Ureter (tissue), 1 donor: ENCODE data around the gene RFC3. TPM values are rescaled to one million over a fixed set of nuclear protein-coding genes. Genes with fewer than 3 reads are reported as not detected.
A peak's percentile ranks its signal among the peaks of the same experiment; 100 is the strongest.
"Not testable (repeated sequence)": the region's sequence is repeated elsewhere in the genome, so short reads cannot be mapped to it uniquely, and the experiment has no call there.

ENCODE experiments used
- DNase-seq: peaks from one replicate; pipeline ENCODE4 v3.0.0-alpha.2; 2020; ENCODE audit warnings: low spot score
- total RNA-seq: library from RNA; stranded (reverse); gene quantifications from one replicate; pipeline ENCODE4 v1.2.4, GENCODE V29; 2023
- donor health status: DM: yes; HTN: yes; CAD: no.

Gene RFC3, protein sequence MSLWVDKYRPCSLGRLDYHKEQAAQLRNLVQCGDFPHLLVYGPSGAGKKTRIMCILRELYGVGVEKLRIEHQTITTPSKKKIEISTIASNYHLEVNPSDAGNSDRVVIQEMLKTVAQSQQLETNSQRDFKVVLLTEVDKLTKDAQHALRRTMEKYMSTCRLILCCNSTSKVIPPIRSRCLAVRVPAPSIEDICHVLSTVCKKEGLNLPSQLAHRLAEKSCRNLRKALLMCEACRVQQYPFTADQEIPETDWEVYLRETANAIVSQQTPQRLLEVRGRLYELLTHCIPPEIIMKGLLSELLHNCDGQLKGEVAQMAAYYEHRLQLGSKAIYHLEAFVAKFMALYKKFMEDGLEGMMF
- 8.1 TPM for total RNA-seq

- peak; percentile 94 for DNase-seq
Observed at GRCh38 chr13:33817901-33818706, at the start of gene RFC3. Gene RFC3, plus strand, starts transcription at chr13:33818149. Its CDS starts 30 bp downstream, at chr13:33818179.

DNA sequence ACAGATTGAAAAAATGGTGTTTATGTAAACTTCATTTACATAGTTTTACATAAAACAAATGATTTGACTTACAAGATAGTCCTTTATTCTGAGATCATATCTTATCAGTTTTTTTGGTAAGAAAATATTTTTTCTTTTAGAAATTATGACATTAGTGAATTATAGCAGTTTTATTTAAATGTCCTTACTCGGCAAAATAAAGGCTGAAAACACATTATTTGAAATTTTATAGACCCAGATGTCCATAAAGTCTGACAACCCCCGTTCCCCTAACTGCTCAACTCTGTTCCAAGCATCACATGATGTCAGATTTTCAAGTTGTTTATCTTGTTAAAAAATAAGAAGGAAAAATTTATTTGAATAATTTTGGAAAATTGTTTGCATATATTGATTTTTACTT is 46.7 kb upstream of the RFC3 start:
- DNase-seq, result no peak

DNA sequence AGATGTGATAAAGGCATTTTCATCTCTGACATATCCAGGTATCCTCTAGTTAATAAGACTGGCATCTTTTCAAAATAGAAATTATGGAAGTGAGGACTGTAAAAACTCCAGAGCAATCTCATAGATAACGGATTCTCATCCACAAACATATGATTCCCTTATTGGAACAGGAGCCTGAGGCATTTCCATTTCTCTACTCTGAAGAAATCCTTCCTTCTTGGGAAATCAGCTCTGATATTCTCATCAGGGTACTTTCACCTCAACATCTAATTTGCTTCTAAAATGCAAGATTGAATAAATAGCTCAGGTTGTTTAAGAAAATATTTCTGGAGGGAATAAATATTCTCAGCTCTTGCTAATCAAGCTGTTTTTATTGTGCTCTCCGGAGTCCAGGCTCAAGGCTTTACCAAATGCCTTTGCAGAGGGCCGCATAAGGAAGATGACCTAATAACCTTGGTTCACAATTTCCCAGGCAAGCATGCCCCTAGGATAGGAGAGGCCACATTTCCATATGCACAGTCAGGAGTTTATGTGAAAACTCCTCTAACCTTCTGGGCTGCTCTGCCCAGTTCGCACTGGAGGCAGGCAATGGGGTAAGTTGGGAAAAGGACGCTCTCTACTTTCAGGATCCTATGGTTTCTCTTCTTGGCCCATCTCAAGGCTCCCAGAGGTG is 44.0 kb upstream of the RFC3 start:
- DNase-seq, result no peak

DNA sequence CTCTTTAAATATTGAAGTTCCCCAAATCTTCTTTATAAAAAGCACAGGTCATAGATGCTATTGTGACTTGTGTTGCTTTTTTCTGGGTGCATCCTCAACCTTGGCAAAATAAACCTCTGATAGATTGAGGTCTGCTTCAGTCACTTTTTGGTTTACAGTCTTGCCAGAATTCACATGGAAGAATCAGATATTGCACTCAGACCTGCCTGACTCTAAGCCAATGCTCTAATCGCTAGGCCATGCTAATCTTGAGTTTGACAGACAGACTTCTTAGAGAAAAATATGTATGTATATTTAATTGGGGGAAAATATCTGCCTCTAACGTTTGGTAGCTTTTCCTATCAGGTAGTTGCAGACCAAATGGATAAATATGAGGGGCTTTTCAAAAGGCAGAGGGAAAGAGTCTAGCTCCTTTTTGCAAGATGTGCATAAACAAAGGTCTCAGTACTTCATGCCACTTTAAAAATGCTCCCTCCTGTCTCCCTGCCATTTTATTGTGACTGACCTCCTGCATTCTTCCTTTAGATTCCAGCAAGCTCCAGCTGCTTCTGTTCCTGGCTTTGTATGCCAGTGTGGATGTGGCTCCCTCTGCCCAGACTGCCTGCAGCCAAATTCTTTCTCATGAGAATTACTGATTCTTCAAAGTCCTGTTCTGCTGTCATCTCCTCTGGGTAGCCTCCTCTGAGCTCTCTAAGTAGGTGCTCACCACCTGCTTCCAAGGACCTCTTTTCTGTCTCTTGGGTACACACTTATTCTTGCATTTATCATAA is 42.4 kb upstream of the RFC3 start:
- DNase-seq, result no peak

DNA sequence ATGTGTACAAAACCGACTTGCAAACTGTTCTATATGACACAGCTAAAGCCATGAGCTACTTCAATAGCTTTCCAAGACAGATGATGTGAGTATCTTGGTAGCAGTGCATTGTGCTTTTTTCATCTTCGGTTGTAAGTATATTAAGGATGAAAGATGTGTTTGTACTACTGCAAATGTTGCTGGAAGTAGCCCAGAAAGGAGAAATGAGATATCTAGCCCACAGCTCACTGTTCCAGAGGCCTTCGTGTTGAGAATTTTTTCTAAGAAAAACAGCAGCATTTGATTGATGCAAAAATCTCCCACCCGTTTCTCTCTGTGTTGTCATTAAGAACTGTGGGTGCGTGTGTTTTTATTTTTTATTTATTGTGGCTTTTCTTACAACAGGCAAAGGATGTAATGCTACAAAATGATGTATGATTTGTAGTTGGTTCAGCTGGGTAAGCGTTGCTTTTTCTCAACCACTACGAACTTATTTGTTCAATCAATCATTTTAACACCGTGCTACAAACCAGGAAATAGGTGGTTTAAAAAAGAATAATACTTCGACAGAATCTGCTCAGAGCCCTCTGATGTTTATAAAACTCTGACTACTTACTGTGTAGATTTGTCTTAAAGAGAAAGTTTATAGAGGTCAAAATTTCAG is 41.6 kb upstream of the RFC3 start:
- no peak for DNase-seq

GRCh38 chr13:33782631-33783030 is 35.3 kb upstream of the RFC3 start:
- no peak for DNase-seq

GRCh38 chr13:33783212-33783611 is 34.7 kb upstream of the RFC3 start:
- not testable (repeated sequence) for DNase-seq

DNA sequence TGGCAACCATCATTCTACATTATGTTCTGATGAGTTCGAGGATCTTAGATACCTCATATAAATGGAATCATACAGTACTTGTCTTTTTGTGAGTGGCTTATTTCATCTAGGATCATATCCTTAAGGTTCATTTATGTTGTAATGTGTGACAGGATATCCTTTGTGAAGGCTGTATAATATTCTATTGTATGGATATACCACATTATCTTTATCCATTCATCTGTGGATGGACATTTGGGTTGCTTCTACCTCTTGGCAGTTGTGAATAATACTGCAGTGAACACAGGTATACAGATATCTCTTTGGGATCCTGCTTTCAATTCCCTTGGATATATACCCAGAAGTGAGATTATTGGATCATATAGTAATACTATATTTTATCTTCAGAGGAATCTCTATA is 33.2 kb upstream of the RFC3 start:
- no peak for DNase-seq

GRCh38 chr13:33785384-33785783 is 32.6 kb upstream of the RFC3 start:
- no peak for DNase-seq

DNA sequence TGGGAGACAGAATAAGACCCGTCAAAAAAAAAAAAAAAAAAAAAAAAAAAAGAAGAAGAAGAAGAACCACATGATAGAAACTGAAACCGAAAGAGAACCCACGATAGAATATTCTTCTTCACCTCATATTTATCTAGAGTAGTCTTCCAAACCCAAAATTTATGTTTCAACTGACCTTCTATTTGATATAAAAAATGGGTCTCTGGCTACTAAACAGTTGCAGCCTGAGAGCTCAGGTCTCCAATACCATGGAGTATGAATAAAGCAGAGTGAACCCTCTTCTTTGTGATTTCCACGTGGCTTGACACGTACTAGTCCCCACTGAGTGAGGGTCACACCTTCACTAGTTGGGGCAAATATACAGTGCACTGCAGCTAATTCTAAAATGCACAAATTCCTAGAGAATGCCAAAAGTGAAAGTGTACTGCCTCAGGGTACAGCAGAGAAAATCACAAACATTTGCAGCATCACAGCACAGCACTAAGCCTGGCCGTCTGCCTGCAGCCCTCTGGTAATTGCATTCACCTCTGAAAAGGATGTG is 30.8 kb upstream of the RFC3 start:
- no peak for DNase-seq

DNA sequence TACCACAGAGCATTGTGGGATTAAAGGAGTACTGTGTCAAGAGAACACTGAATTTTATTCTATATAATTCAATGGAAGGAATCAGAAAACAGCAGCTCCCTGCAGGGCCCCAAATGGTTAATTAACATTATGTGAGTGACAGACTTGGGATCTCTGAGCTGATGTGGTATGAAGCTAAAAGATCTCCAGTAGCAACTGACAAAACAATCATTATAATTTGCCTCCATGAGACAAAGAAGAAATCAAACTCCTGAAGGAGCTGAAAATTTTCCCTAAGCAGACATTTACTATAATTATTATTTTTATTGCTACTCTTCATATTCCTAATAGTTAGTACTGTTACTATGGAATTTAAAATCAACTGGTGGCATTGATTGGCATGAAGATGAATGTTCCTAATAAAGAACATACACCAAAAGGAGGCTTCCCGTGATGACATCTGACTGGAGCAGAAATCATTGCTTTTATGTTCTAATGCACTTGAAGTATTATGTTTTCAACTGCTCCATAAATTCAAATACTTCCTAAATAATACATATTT is 28.8 kb upstream of the RFC3 start:
- DNase-seq, result no peak

GRCh38 chr13:33789739-33790138 is 28.2 kb upstream of the RFC3 start:
- no peak for DNase-seq

DNA sequence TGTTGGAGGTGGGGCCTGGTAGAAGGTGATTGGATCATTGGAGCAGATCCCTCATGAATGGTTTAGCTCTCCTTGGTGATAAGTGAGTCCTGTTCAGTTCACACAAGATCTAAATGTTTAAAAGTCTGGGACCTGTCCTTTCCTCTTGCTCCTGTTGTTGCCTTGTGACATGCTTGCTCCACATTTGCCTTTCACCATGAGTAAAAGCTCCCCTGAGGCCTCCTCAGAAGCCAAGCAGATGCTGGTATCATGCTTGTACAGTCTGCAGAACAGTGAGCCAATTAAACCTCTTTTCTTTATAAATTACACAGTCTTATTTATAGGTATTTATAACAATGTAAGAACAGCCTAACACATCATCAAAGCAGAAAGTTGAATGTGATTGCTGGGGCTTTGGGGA is 24.2 kb upstream of the RFC3 start:
- no peak for DNase-seq

GRCh38 chr13:33794576-33794975 is 23.4 kb upstream of the RFC3 start:
- DNase-seq, result no peak

GRCh38 chr13:33796095-33796494 is 21.9 kb upstream of the RFC3 start:
- DNase-seq, result no peak

- DNase-seq, result no peak
Observed at GRCh38 chr13:33797622-33798021, 20.3 kb upstream of the RFC3 start.

DNA sequence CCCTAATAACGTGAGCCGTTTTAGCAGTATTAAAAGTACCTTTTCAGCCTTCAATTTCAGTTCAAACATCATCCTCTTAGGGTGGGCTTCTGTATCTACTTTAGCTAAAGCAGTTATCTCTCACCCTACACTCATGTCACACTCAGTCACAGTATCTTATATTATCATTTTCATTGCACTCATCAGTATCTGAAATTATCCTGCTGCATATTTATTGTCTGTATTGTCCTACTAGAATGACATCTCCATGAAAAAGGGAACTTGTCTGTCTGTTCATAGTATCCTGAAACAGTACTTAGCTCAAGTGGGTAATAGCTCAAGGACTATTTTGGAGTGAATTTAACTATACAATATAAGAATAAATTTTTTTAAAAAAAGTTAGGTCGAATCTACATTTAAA is 19.9 kb upstream of the RFC3 start:
- DNase-seq, result no peak

GRCh38 chr13:33799950-33800592 is 17.9 kb upstream of the RFC3 start:
- no peak for DNase-seq

DNA sequence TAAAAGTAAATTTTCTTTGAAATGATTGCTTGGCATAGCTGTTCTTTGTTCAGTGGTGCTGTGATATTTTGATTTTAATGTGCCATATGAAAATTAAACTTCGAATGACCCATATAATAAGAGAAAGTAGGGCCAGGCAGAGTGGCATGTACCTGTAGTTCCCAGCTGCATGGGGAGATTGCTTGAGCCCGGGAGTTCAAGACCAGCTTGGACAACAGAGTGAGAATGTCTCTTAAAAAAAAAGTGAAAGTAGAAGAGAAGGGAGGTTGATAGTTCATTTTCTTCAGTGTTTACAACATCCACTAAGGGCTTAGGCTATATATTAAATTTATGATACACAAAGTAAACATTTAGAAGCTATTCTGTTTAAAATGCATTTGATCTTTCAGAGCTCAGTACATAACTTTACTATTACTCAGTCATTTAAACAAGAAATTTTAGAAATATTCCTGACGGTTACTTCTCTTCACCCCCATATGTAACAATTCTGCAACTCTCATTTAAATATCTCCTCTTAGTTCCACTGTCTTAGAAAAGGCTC is 17.2 kb upstream of the RFC3 start:
- no peak for DNase-seq
